ENCODE data around the gene MAPKBP1.
A peak's percentile ranks its signal among the peaks of the same experiment; 100 is the strongest.
"Not testable (repeated sequence)": the region's sequence is repeated elsewhere in the genome, so short reads cannot be mapped to it uniquely, and the experiment has no call there.

The MAPKBP1 gene, protein sequence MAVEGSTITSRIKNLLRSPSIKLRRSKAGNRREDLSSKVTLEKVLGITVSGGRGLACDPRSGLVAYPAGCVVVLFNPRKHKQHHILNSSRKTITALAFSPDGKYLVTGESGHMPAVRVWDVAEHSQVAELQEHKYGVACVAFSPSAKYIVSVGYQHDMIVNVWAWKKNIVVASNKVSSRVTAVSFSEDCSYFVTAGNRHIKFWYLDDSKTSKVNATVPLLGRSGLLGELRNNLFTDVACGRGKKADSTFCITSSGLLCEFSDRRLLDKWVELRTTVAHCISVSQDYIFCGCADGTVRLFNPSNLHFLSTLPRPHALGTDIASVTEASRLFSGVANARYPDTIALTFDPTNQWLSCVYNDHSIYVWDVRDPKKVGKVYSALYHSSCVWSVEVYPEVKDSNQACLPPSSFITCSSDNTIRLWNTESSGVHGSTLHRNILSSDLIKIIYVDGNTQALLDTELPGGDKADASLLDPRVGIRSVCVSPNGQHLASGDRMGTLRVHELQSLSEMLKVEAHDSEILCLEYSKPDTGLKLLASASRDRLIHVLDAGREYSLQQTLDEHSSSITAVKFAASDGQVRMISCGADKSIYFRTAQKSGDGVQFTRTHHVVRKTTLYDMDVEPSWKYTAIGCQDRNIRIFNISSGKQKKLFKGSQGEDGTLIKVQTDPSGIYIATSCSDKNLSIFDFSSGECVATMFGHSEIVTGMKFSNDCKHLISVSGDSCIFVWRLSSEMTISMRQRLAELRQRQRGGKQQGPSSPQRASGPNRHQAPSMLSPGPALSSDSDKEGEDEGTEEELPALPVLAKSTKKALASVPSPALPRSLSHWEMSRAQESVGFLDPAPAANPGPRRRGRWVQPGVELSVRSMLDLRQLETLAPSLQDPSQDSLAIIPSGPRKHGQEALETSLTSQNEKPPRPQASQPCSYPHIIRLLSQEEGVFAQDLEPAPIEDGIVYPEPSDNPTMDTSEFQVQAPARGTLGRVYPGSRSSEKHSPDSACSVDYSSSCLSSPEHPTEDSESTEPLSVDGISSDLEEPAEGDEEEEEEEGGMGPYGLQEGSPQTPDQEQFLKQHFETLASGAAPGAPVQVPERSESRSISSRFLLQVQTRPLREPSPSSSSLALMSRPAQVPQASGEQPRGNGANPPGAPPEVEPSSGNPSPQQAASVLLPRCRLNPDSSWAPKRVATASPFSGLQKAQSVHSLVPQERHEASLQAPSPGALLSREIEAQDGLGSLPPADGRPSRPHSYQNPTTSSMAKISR (N-terminal part only)

DNA sequence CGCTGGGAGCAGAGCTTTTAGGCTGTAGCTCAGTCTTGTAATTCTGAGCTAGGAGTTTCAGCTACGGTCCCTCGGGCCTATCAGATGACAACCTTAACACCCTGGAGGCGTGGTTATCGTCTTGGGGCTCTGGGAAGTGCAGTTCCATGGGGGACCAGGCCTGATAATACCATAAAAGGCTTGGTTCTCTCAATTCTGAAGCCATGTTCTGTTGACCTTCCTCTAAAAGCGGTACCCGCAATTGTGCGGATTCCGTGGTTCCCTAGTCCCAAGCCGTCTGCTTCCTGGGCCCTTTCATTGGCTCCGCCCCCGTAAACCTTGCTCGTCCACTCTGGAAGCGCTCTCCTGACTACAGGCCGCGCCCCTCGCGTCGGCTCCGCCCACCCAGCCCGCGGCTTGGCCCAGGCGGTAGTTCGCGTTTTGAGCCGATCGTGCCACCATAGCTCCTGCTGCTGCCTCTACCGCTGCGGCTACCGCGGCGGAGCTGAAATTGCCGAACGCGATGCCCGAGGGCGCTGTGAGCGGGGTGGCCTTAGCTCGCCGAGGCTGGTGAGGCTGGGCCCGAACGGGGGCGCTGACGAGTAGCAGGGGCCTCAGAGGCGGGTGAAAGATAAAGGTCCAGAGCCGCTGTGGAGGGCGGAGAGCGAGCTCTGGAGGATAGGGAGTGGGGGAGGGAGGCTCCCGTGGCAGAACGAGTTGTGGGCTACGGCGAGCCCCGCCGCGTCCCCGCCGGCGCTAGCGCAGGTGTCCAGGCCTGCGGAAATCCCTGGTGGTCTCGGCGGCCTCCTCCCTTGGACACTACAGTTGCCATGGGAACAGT lies at the start of gene MAPKBP1:
Gene MAPKBP1, plus strand, starts transcription at position 423 of the 820 bp plus-strand sequence. CDS start 792 bp downstream, outside the sequence.
- DNase-seq: peak; percentile 68 to 97 (median 96)

DNA sequence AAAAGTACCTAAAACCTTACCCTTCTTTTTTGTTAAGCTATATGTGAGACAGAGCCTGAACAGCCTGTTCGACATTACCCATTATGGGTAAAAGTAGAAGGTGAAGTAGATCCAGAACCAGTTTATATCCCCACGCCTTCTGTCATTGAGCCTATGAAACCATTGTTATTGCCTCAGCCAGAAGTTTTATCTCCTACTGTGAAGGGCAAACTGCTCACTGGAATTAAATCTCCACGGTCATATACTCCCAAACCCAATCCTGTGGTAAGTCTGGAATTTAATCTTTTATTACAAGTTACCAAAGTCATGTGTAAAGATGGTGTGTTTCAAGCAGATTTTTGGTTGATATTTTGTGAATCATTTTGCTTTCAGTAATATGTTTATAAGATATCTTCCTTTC lies 47.1 kb upstream of the MAPKBP1 start:
- DNase-seq: no peak

DNA sequence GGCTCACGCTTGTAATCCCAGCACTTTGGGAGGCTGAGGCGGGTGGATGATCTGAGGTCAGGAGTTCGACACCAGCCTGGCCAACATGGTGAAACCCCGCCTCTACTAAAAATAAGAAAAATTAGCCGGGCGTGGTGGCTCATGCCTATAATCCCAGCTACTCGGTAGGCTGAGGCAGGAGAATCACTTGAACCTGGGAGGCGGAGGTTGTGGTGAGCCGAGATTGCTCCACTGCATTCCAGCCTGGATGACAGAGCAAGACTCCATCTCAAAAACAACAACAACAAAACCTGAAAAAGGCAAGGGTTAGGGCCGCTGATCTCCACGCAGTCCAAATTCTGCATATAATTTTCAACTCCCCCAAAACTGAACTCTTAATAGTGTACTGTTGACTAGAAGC lies 46.2 kb upstream of the MAPKBP1 start:
- not testable (repeated sequence) for DNase-seq

DNA sequence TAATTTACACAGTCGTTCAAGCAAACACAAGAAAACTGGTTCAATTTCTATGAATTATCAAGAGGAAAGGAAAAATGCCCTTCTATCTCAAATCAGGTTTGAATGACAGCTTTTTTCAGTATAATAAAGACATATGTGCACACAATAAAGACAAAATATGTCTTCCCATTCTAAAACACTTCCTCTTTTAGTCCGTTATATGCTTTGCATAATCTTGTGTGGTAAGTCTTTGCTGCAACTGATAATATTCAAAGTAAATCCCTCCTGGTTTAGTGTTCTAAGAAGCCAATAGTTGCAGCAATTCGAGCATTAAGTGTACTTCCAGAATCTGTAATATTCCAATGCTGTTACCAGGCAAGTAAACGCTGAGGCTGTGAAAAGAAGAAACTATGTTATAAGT lies 43.7 kb upstream of the MAPKBP1 start:
- DNase-seq: no peak

GRCh38 chr15:41732483-41732882 lies 41.8 kb upstream of the MAPKBP1 start:
- DNase-seq: no peak

- no peak for DNase-seq
These were observed 40.2 kb upstream of the MAPKBP1 start for GRCh38 chr15:41734079-41734478.

- DNase-seq: no peak
These were observed 39.2 kb upstream of the MAPKBP1 start for GRCh38 chr15:41735046-41735445.

GRCh38 chr15:41735492-41735891 lies 38.8 kb upstream of the MAPKBP1 start:
- not testable (repeated sequence) for DNase-seq

- DNase-seq: no peak
These were observed 27.5 kb upstream of the MAPKBP1 start for GRCh38 chr15:41746802-41747201.

DNA sequence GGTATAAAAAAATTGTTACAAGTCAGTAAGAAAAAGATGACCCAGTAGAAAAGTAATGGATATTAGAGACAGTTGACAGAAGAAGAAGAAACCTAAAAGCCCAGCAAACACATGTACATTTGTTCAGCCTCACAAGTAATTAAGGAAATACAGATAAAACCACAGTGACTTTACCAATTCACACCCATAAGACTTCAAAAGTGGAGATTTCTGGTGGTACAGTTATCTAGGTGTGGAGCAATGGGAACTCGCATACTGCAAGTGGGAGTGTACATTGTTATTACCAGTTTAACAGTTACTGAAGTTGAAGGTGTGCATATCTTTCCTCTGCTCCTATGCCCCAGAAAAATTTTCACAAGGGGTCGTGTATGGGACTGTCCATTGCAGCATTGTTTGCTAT lies 18.1 kb upstream of the MAPKBP1 start:
- DNase-seq: no peak

- DNase-seq: peak in 7 of 14 donors; percentile 6 to 66 (median 22)
These were observed 1.5 kb upstream of the MAPKBP1 start for GRCh38 chr15:41772720-41773331.

GRCh38 chr15:41773332-41773728 lies 954 bp upstream of the MAPKBP1 start:
- DNase-seq: no peak

DNA sequence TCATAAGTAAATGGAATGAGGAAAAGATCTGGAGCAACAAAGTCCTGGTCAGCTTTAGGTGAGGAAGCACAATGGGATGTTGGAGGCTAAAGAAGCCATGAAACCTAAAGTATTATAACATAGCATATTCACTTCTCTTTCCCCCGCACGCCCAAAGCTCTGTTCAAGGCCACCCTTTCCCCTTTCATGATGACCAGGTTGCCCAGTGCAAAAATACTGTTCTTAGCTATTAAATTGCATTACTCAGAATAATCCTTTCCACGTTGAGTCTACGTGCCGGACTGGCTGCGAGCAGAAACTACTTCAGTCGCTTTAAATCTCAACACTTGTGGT lies 589 bp upstream of the MAPKBP1 start:
- no peak for DNase-seq

DNA sequence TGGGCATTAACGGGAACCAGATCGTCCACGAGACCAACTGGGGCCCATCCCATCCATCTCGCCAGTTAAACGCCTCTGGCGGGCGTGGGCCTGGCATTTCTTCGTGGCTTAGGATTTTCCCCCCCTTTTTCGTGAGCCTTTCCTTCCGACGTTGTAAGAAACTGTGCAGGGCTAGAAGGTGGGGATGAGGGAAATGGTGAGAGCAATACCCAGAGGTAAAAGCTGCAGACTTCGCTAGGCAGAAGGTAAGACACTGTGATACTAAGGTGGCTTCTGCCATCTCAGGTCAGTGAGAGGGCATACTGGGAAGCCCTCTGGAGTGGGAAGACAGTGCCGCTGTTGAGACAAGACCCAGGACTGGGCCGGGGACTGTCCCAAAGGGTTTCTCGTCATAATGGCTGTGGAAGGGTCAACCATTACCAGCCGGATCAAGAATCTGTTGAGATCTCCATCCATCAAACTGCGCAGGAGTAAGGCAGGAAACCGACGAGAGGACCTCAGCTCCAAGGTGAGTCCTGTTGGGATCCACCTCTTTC lies 666 bp downstream of the MAPKBP1 start:
- peak in 4 of 14 donors; percentile 47 to 57 (median 50) for DNase-seq

DNA sequence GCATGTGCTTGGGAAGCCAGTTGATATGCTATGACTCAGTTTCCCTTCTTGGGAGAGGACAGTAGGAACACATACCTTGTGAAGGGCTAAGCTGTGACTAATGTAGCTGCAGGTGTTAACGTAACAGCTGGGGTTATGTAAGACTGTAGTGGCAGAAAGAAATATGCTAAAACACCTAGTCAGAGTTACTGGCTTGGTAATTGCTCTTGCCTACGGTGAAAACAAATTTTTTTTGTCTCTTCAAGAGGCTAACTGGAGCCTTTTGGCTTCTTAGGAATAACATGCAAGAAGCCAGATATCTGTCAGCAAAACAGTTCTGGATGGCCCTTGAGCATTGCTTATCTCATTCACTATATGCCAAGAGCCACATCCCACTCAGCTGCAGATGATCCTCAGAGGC lies 1.4 kb downstream of the MAPKBP1 start:
- no peak for DNase-seq

- DNase-seq: no peak
These were observed 3.2 kb downstream of the MAPKBP1 start for GRCh38 chr15:41777421-41777973.

DNA sequence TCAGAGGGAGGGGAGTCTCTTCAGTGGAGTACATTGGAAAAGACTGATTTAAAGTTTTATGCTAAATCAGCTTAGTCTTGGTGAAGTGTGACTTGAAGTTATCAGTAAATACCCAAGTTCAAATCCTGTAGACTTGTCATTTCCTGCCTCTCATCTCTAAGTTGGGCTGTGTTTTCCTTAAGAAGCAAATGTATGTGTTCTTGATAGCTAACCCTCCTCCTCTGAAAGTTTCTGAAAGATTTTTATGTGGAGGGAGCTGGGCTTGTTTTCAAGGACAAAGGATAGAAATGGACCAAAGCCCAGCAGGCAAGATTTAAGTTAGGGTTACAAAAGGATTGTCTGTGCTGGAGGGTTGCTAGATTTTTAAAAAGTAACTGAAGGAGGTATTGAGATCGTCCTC lies 4.2 kb downstream of the MAPKBP1 start:
- no peak for DNase-seq

GRCh38 chr15:41779662-41780157 lies 5.4 kb downstream of the MAPKBP1 start:
- no peak for DNase-seq

- no peak for DNase-seq
These were observed 6.0 kb downstream of the MAPKBP1 start for GRCh38 chr15:41780266-41780665.

- no peak for DNase-seq
These were observed 6.4 kb downstream of the MAPKBP1 start for GRCh38 chr15:41780727-41781126.

All from C1 segment of cervical spinal cord (tissue), 14 donors.